Heart left ventricle (tissue), 13 donors: ENCODE measurements around the gene TRIM44.

ENCODE experiments used
- POLR2A ChIP-seq, 2 donors: fragments of 450-650 bp; IDR thresholded peaks; one replicate each; pipeline ENCODE4 v1.6.1; 2017; ENCODE audit warnings: antibody characterized with exemption in 2 of 2, mild to moderate bottlenecking in 2 of 2, moderate library complexity in 2 of 2
- TF ChIP-seq, protein P1 (sequence below), 12 donors: fragments of 200-600 bp; sonication (generic) in 4 of 12; IDR thresholded peaks; one replicate each; pipeline versions ENCODE4 v1.5.0 to v1.8.0; 2018 to 2022; ENCODE audit warnings: antibody characterized with exemption in 12 of 12, mild to moderate bottlenecking in 5 of 12
- donor health status: ischemic (EF 13 %, LVEDD 7.1; RV severe dilation, severe dysfunction).
- donor health status: DM: no; HTN: yes; CAD: no.
- donor health status: DM: no; HTN: no; CAD: no.
- donor health status: ischemic (EF 25% LVEDD 6.9; RV normal size, moderate dysfunction).
- donor health status: ischemic (EF 25% LVEDD 5.7; RV mildly dilated, moderate dysfunction).
- donor health status: ischemic (EF 35%, LVEDD 5.7; RV mildly dilated, moderate dysfunction).
- donor health status: nonischemic (EF 11% LVEDD 7.7; RV severe dilation, severe dysfunction).
- donor health status: DM: yes; HTN: yes; CAD: no.
- donor health status: PGD.
- donor health status: ischemic (EF 29% LVEDD 5.4; RV normal size, mild dysfunction).
- donor health status: nonischemic (EF 23%, LVEDD 6.1; RV moderate dilation, normal function).

GRCh38 chr11:35682230-35683173 is 19.9 kb downstream of the TRIM44 start:
- TF ChIP-seq, protein P1, sequence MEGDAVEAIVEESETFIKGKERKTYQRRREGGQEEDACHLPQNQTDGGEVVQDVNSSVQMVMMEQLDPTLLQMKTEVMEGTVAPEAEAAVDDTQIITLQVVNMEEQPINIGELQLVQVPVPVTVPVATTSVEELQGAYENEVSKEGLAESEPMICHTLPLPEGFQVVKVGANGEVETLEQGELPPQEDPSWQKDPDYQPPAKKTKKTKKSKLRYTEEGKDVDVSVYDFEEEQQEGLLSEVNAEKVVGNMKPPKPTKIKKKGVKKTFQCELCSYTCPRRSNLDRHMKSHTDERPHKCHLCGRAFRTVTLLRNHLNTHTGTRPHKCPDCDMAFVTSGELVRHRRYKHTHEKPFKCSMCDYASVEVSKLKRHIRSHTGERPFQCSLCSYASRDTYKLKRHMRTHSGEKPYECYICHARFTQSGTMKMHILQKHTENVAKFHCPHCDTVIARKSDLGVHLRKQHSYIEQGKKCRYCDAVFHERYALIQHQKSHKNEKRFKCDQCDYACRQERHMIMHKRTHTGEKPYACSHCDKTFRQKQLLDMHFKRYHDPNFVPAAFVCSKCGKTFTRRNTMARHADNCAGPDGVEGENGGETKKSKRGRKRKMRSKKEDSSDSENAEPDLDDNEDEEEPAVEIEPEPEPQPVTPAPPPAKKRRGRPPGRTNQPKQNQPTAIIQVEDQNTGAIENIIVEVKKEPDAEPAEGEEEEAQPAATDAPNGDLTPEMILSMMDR (IDR thresholded peaks at IDR 0.05): no peak
- TF ChIP-seq POLR2A (IDR thresholded peaks at IDR 0.05): no peak
